Measurements from ENCODE around the gene PSAPL1. TPM values are rescaled to one million over a fixed set of nuclear protein-coding genes. Genes with fewer than 3 reads are reported as not detected.

The PSAPL1 gene
- polyA plus RNA-seq, 4 donors = not detected

GRCh38 chr4:7420661-7421040 is 14.1 kb downstream of the PSAPL1 start:
- DNase-seq (ENCODE audit: low read depth in 4 of 4, low spot score in 2 of 4) = no peak

DNA sequence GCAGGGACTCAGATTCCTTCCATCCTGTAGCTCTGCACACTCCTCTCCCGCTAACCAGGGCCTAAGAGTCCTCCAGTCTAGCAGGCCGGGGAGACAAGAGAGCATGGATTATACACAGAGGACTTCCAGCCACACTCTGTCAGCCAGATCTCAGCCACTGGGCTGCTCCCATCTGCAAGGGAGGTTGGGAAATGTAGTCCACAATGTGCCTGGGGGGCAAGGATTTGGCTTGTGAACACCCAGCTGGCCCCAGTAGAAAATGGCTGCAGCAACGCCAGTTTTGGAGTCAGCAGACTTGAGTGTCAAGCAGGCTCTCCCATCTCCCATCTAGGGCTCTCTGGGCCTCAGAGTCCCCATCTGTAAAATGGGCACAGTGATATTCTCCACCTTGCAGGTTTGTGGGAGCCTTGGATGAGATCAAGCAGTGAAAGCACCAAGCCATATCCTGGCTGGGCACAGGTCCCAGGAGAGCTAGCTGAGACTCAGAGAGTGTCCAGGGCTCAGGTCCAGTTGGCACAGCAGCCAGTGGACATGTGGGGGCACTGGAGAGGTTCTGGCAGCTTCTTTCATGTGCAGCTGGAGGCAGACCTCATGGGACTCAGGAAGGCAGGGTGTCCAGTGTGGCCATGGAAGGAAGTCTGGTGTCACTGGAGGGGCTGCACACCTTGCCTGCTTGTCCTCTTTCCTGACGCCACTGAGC is 14.6 kb downstream of the PSAPL1 start:
- DNase-seq (ENCODE audit: low read depth in 4 of 4, low spot score in 2 of 4) = no peak

DNA sequence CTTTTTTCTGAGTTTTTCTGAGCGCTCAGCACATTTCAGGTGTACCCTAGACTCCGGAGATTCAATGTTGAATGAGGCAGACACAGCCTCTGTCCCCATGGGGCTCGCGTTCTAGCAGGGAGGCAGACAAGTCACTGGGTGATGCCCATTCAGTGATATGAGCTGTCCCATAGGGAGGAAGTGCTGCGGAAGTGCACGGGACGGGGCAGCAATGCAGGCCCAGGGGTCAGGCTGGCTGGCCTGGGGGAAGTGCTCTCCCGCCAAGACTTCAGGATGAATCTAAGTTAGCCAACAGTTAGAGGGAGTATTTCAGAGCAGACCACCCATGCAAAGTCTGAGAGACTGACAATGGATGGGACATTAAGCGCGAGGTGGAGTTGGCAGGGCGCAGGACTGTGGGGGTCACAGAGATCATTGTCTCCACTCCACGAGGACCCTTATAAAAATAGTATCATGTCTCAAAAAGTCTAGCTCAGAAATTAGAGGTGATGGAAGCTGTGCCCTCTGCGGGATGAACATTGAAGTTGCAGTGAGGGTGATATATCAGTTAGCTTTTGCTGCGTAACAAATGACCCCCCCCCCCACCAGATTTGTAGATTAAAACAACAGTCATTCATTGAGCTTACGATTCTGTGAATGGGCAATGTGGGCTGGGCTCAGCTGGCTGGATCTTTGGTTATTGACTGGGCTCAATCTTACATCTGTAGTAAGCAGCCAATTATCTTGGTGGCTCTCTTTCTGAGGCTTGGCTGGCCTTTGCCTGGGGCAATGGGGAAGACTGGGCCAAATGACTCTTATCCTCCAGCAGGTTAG is 16.4 kb downstream of the PSAPL1 start:
- no peak for DNase-seq (ENCODE audit: low read depth in 4 of 4, low spot score in 2 of 4)

DNA sequence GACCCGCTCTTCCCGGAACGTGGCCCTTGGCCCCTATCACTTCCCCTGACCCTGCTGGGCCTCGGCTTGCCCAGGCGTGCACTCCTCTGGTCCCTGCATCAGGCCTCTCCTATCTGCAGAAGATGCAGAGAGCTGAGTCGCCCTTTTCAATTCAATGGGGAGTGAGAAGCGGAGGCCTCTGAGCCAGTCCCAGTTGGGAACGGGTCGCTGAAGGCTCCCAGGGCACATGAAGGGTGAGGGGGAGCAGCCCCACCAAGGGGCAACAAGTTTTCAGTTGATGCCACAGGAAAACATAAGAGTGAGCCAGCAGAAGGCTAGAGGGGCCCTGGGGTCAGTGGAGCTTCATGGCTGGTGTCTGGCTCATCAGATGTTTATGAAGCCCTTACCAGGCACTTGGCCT is 17.1 kb downstream of the PSAPL1 start:
- DNase-seq (ENCODE audit: low read depth in 4 of 4, low spot score in 2 of 4) = no peak

- no peak for DNase-seq (ENCODE audit: low read depth in 4 of 4, low spot score in 2 of 4)
Measured at GRCh38 chr4:7416745-7417432, 17.8 kb downstream of the PSAPL1 start.

GRCh38 chr4:7415927-7416686 is 18.6 kb downstream of the PSAPL1 start:
- no peak for DNase-seq (ENCODE audit: low read depth in 4 of 4, low spot score in 2 of 4)

DNA sequence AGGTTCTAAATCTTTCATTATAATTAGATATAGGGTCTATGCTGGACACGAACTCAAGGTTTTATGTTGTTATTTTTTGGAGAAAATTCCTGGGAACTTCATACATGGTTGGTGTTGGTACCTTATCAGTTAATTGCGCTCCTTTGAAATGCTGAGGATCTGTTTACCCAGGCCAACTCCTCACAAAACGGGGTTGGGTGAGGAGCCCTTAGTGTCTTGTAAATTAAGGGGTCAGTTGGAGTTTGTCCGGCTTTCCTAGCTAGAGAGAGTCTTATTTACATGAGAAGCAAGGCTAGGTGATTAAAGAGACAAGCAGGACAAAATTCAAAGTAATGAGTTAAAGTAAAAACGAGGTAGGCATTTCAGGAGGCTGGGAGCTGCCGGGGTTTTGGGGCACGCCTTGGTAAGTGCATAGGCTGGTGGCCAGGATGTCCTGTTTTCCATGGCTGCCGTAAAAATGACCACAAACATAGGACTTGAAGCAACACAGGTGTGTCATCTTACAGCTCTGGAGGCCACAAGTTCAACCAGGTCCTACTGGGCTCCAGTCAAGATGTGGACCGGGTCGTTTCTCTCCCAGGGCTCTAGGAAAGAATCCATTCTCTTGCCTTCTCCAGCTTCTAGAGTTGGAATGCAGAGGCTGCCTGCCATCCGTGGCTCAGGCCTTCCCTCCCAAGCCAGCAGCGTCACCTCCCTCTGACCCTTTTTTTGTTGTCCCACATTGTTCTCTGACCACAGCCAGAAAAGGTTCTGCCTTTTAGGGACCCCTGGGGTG is 19.8 kb downstream of the PSAPL1 start:
- no peak for DNase-seq (ENCODE audit: low read depth in 4 of 4, low spot score in 2 of 4)

DNA sequence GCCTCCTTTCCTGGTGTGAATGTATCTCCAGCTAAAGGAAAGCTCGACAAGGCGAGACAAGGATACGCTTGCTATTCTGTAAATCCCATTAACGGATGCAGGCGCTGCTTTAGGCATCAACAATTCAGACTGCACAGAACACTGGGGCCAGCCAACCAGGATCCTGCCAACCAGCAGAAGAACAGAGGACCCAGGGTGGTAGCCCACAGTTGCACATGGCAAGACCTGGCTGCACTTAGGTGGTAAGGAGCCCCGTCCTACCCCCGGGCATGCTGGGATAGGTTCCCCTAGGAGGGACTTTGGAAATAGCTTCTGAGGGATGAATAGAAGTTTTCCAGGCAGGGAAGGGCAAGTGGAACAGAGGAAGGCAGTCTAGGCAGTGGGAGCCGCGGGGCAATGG is 20.7 kb downstream of the PSAPL1 start:
- no peak for DNase-seq (ENCODE audit: low read depth in 4 of 4, low spot score in 2 of 4)

DNA sequence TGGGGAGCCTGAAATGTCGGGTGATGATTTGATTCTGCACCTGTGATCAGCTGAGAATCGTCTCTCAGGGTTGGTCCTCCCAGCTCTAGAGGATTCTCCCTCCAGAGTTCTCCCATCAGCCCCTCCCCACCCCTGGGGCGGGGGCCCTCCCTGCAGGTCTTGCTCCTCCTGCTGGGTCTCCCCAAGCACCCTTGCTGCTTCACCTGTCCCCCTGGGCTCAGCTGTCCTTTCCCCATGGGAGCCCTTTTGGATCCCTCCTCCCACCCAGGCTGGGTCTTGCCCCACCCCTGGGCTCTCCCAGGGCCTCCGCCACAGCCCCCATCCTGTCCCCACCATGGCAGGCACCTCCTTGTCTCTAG is 22.2 kb downstream of the PSAPL1 start:
- DNase-seq (ENCODE audit: low read depth in 4 of 4, low spot score in 2 of 4) = no peak

GRCh38 chr4:7411896-7412553 is 22.7 kb downstream of the PSAPL1 start:
- DNase-seq (ENCODE audit: low read depth in 4 of 4, low spot score in 2 of 4) = no peak

DNA sequence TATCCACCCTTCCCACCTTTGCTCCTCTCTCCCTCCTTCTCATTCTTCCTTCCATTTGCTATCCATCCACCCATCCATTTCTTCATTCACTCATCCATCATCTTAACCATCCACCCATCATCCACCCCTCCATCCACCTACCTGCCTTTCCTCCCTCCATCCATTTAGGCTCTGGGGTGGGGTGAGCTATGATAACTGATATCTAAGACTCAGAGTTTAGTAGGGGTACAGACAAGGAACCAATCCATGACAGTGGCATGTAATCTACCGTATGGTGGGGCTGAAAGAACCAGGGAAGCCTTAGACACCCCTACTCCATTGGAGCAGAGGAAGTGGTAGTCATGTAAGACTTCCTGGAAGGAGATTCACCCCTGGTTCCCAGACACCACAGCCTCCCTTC is 23.2 kb downstream of the PSAPL1 start:
- no peak for DNase-seq (ENCODE audit: low read depth in 4 of 4, low spot score in 2 of 4)

- peak in 2 of 4 donors; percentile 16 to 34 for DNase-seq (ENCODE audit: low read depth in 4 of 4, low spot score in 2 of 4)
Measured at GRCh38 chr4:7410446-7410845, 24.3 kb downstream of the PSAPL1 start.

- DNase-seq (ENCODE audit: low read depth in 4 of 4, low spot score in 2 of 4) = no peak
Measured at GRCh38 chr4:7408166-7408565, 26.6 kb downstream of the PSAPL1 start.

- no peak for DNase-seq (ENCODE audit: low read depth in 4 of 4, low spot score in 2 of 4)
Measured at GRCh38 chr4:7403001-7403400, 31.7 kb downstream of the PSAPL1 start.

- DNase-seq (ENCODE audit: low read depth in 4 of 4, low spot score in 2 of 4) = no peak
Measured at GRCh38 chr4:7402526-7402925, 32.2 kb downstream of the PSAPL1 start.

GRCh38 chr4:7400671-7401298 is 33.9 kb downstream of the PSAPL1 start:
- DNase-seq (ENCODE audit: low read depth in 4 of 4, low spot score in 2 of 4) = no peak

GRCh38 chr4:7399440-7400234 is 35.1 kb downstream of the PSAPL1 start:
- no peak for DNase-seq (ENCODE audit: low read depth in 4 of 4, low spot score in 2 of 4)

GRCh38 chr4:7398788-7399439 is 35.8 kb downstream of the PSAPL1 start:
- DNase-seq (ENCODE audit: low read depth in 4 of 4, low spot score in 2 of 4) = no peak

Data from left renal cortex interstitium (tissue), 4 donors.